Choroid plexus epithelial cell (primary cell): ENCODE results near the gene MYO1D.
"Not testable (repeated sequence)": the region's sequence is repeated elsewhere in the genome, so short reads cannot be mapped to it uniquely, and the experiment has no call there.

Experiments used
- DNase-seq: peaks from one replicate; pipeline ENCODE4 v3.0.0-alpha.2; 2010; ENCODE audit warnings: low read depth
- H3K4me3 ChIP-seq: 2 replicates; pipeline ENCODE4 v1.5.1; 2011; ENCODE audit warnings: low read depth, mild to moderate bottlenecking, control low read depth, low read length, moderate library complexity
- CTCF ChIP-seq: conservative IDR thresholded peaks from 2 replicates; pipeline ENCODE4 v1.5.1; 2011; ENCODE audit warnings: low read depth, mild to moderate bottlenecking, control low read depth, inconsistent platforms, low read length, moderate library complexity

The MYO1D gene

GRCh38 chr17:32752934-32753333 lies 124.0 kb downstream of the MYO1D start:
- DNase-seq = no peak
- TF ChIP-seq CTCF = no peak
- H3K4me3 ChIP-seq = no peak overlapping the region

- peak; percentile 14 for DNase-seq
- TF ChIP-seq CTCF = no peak
- H3K4me3 ChIP-seq = no peak overlapping the region
These were observed 129.1 kb downstream of the MYO1D start for GRCh38 chr17:32747856-32748255.

GRCh38 chr17:32746698-32747097 lies 130.2 kb downstream of the MYO1D start:
- no peak for TF ChIP-seq CTCF

GRCh38 chr17:32746280-32746679 lies 130.6 kb downstream of the MYO1D start:
- no peak for TF ChIP-seq CTCF
- H3K4me3 ChIP-seq = no peak overlapping the region
- no peak for DNase-seq

More at GRCh38 chr17:32746698-32747097, 130.2 kb downstream of the MYO1D start:
- H3K4me3 ChIP-seq = no peak overlapping the region
- DNase-seq = peak; percentile 80

GRCh38 chr17:32742681-32743538 lies 134.0 kb downstream of the MYO1D start:
- no peak for DNase-seq
- H3K4me3 ChIP-seq = no peak overlapping the region
- no peak for TF ChIP-seq CTCF

- no peak overlapping the region for H3K4me3 ChIP-seq
- no peak for DNase-seq
- TF ChIP-seq CTCF = no peak
These were observed 135.5 kb downstream of the MYO1D start for GRCh38 chr17:32741381-32741780.

DNA sequence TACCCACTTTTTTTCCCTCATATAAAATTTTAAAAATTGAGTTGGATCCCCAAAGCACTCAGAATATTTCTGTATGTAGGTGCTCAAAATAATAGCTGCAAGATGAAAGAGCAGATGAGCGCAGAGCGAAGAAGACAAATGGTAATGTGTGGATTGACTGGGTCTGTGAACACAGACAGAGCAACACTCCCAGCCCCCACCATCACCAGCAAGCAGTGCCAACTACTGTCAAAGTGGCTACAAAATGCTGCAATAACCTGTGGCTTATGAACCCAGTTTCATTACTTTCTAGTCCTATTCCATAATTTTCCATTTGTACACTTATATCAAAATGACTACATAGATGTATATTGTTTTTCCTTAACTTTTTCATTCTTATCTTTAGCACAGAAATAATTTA lies 137.2 kb downstream of the MYO1D start:
- TF ChIP-seq CTCF = no peak
- no peak overlapping the region for H3K4me3 ChIP-seq
- DNase-seq = no peak

GRCh38 chr17:32739151-32739550 lies 137.8 kb downstream of the MYO1D start:
- not testable (repeated sequence) for DNase-seq, H3K4me3 ChIP-seq
